OCI-LY3 (cell line): ENCODE data around the gene HYAL2.

Source experiments
- H2AFZ ChIP-seq: fragments of 200-600, 300-600 bp; shearing (Covaris generic); 2 replicates; pipeline ENCODE4 v1.6.0; 2014; ENCODE audit warnings: antibody characterized with exemption, low read depth, low read length
- H3K27ac ChIP-seq: fragments of 200-600, 300-600 bp; sonication (generic); 2 replicates; pipeline ENCODE4 v1.5.1; 2014; ENCODE audit warnings: mild to moderate bottlenecking, low read length, moderate library complexity, mixed read lengths
- H3K27me3 ChIP-seq: fragments of 200-600, 300-600 bp; sonication (generic); 2 replicates; pipeline ENCODE4 v1.6.1; 2014; ENCODE audit warnings: low read depth, low read length, mixed read lengths
- H3K36me3 ChIP-seq: fragments of 200-600, 300-600 bp; sonication (generic); replicated peaks from 2 replicates; pipeline ENCODE3; 2014; ENCODE audit warnings: low read depth, low read length, mixed read lengths
- H3K4me1 ChIP-seq: fragments of 300-600, 200-600 bp; sonication (generic); 2 replicates; pipeline ENCODE4 v1.6.1; 2014; ENCODE audit warnings: low read length, mixed read lengths
- H3K4me2 ChIP-seq: fragments of 200-600, 300-600 bp; sonication (generic); 2 replicates; pipeline ENCODE4 v1.6.1; 2014; ENCODE audit warnings: low read length, mixed read lengths
- H3K4me3 ChIP-seq: fragments of 300-600, 200-600 bp; sonication (generic); 2 replicates; pipeline ENCODE4 v1.5.1; 2014; ENCODE audit warnings: antibody characterized with exemption, mild to moderate bottlenecking, low read length, moderate library complexity
- H3K79me2 ChIP-seq: fragments of 300-600, 200-600 bp; shearing (Covaris generic); 2 replicates; pipeline ENCODE4 v1.6.1; 2014; ENCODE audit warnings: mild to moderate bottlenecking, low read length, mixed read lengths
- H3K9ac ChIP-seq: fragments of 300-600, 200-600 bp; shearing (Covaris generic); 2 replicates; pipeline ENCODE4 v1.6.0; 2014; ENCODE audit warnings: mild to moderate bottlenecking, low read length, moderate library complexity
- H3K9me3 ChIP-seq: fragments of 200-600, 300-600 bp; shearing (Covaris generic); 2 replicates; pipeline ENCODE4 v1.6.1; 2014; ENCODE audit warnings: low read length, mixed read lengths; ENCODE audit not compliant: insufficient read depth
- H4K20me1 ChIP-seq: fragments of 200-600, 300-600 bp; sonication (generic); 2 replicates; pipeline ENCODE4 v1.6.1; 2016; ENCODE audit warnings: low read length, mixed read lengths; ENCODE audit not compliant: insufficient read depth
- EZH2phosphoT487 ChIP-seq: fragments of 200-600 bp; shearing (Covaris generic); IDR thresholded peaks from 2 replicates; pipeline ENCODE4 v1.6.1; 2018; ENCODE audit warnings: antibody characterized with exemption, mixed run types, low read depth
- TF ChIP-seq, protein P1 (sequence below): fragments of 200-600, 300-600 bp; sonication (generic); IDR thresholded peaks from 2 replicates; pipeline ENCODE4 v1.5.1; 2014; ENCODE audit warnings: antibody characterized with exemption, low read length, low read depth

Gene HYAL2

GRCh38 chr3:50299929-50300680 is 22.4 kb downstream of the HYAL2 start:
- H3K27ac ChIP-seq, result peak overlapping the region; percentile 10; the same call in 1 of the 2 replicates
- peaks cover 16% of the 10 kb centered on the region for H3K4me1 ChIP-seq
- H3K27me3 ChIP-seq, result no peaks in the 10 kb centered on the region
- no peaks in the 10 kb centered on the region for H4K20me1 ChIP-seq
- H3K9ac ChIP-seq, result peak overlapping the region; percentile 56
- peak overlapping the region; percentile 38; the same call in 1 of the 2 replicates for H2AFZ ChIP-seq
- H3K79me2 ChIP-seq, result 0 out of 2 replicates have a peak, but pooled peaks cover 7% of the 10 kb centered on the region
- H3K9me3 ChIP-seq, result no peaks in the 10 kb centered on the region
- H3K4me3 ChIP-seq, result peak overlapping the region; percentile 78
- no peak for TF ChIP-seq EZH2phosphoT487
- TF ChIP-seq, protein P1, sequence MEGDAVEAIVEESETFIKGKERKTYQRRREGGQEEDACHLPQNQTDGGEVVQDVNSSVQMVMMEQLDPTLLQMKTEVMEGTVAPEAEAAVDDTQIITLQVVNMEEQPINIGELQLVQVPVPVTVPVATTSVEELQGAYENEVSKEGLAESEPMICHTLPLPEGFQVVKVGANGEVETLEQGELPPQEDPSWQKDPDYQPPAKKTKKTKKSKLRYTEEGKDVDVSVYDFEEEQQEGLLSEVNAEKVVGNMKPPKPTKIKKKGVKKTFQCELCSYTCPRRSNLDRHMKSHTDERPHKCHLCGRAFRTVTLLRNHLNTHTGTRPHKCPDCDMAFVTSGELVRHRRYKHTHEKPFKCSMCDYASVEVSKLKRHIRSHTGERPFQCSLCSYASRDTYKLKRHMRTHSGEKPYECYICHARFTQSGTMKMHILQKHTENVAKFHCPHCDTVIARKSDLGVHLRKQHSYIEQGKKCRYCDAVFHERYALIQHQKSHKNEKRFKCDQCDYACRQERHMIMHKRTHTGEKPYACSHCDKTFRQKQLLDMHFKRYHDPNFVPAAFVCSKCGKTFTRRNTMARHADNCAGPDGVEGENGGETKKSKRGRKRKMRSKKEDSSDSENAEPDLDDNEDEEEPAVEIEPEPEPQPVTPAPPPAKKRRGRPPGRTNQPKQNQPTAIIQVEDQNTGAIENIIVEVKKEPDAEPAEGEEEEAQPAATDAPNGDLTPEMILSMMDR, result no peak
- H3K36me3 ChIP-seq, result no peaks in the 10 kb centered on the region
- peak overlapping the region; percentile 83 for H3K4me2 ChIP-seq

DNA sequence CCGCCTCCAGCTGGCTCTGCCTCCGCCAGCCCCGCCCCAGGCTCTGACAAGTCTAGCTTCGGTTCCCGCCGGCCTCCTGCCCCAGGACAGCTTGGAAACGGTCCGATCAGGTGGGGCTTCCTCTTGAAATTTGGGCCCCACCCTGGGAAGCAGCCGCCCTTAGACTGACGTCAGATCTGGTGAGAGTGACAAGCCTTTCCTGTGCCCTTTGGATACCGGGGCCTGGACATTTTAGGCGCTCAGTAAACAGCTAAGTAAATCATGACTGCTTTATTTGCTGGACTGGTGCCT is 23.0 kb downstream of the HYAL2 start:
- H3K4me2 ChIP-seq, result peak overlapping the region; percentile 83
- H3K4me1 ChIP-seq, result peaks cover 16% of the 10 kb centered on the region
- 0 out of 2 replicates have a peak, but pooled peaks cover 7% of the 10 kb centered on the region for H3K79me2 ChIP-seq
- peak overlapping the region; percentile 78 for H3K4me3 ChIP-seq
- H2AFZ ChIP-seq, result peak overlapping the region; percentile 38; the same call in 1 of the 2 replicates
- H4K20me1 ChIP-seq, result no peaks in the 10 kb centered on the region
- H3K9me3 ChIP-seq, result no peaks in the 10 kb centered on the region
- H3K9ac ChIP-seq, result peak overlapping the region; percentile 56
- no peak for TF ChIP-seq EZH2phosphoT487
- TF ChIP-seq, protein P1, result no peak
- H3K27me3 ChIP-seq, result no peaks in the 10 kb centered on the region
- no peaks in the 10 kb centered on the region for H3K36me3 ChIP-seq
- peak overlapping the region; percentile 10; the same call in 1 of the 2 replicates for H3K27ac ChIP-seq

DNA sequence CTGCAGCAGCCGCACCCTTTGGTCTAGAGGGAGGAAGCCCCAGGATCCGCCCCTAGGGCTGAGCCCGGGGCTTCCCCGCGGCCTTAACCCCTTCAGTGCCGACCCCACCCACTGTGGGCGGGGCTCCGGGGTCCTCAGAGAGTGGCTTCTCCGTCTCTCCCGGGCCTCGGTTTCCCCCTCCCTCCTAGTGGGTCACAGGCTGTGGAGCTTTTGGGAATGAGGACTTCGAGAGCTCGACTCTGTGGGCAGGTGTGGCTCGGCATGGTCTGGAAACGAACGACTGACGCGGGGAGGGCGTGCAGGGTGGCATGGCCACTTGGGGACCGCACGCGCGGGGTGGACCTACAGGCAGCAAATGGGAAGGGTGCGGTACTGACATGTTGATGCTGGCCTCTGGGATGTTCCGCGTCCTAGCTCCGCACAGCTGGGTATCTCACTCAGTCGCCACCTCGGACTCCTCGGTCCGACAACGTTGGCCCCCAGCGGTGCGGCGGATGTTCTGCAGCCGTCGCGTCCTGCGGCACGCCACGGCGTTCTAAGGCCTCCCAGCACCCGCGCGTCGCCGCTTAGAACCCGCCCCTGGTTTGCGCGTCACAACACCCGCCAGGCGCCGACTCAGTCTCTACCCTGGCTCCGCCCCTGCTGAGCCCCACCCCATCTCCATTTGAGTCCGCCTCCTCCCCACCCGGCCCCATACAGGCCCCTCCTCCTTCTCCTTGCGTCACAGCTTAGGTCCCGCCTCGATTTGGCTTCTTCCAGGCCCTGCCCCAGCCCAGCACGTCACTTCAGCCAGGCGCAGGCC is 23.5 kb downstream of the HYAL2 start, which contains the start of the genes HYAL3 and NAA80:
Gene HYAL3, minus strand, starts transcription at position 570 of the 802 bp plus-strand sequence. CDS start 3,803 bp downstream, outside the sequence.
Gene NAA80, minus strand, starts transcription at position 570 of the 802 bp plus-strand sequence. CDS start 1,942 bp downstream, outside the sequence.
- Histone ChIP-seq H3K9me3 (no peaks in the 10 kb centered on the region), H3K4me1 (peaks cover 16% of the 10 kb centered on the region), H2AFZ (peak within 1 kb of the TSS; percentile 77), H3K27me3 (no peaks in the 10 kb centered on the region), H3K9ac (peak within 1 kb of the TSS; percentile 87), H3K36me3 (no peaks in the 10 kb centered on the region), H3K4me3 (peak within 1 kb of the TSS; percentile 84), H4K20me1 (no peaks in the 10 kb centered on the region), H3K27ac (peak within 1 kb of the TSS; percentile 69), H3K79me2 (0 out of 2 replicates have a peak, but pooled peaks cover 7% of the 10 kb centered on the region), H3K4me2 (peak within 1 kb of the TSS; percentile 87)
- TF ChIP-seq, protein P1, result peak; percentile 47
- no peak for TF ChIP-seq EZH2phosphoT487
